ENCODE measurements around the gene KLC4.
"Not testable (repeated sequence)": the region's sequence is repeated elsewhere in the genome, so short reads cannot be mapped to it uniquely, and the experiment has no call there.

DNA sequence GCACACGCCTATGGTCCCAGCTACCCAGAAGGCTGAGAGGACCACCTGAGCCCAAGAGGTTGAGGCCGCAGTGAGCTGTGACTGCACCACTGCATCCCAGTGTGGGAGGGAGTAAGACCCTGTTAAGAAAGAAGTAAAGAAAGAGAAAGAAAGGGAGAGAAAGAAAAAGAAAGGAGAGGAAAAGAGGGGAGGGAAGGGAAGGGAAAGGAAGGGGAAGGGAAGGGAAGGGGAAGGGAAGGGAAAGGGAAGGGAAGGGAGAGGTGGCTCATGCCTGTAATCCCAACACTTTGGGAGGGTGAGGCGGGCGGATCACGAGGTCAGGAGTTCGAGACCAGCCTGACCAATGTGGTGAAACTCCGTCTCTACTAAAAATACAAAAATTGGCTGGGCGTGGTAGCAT lies 18.0 kb upstream of the KLC4 start:
- TF ChIP-seq, protein P1, sequence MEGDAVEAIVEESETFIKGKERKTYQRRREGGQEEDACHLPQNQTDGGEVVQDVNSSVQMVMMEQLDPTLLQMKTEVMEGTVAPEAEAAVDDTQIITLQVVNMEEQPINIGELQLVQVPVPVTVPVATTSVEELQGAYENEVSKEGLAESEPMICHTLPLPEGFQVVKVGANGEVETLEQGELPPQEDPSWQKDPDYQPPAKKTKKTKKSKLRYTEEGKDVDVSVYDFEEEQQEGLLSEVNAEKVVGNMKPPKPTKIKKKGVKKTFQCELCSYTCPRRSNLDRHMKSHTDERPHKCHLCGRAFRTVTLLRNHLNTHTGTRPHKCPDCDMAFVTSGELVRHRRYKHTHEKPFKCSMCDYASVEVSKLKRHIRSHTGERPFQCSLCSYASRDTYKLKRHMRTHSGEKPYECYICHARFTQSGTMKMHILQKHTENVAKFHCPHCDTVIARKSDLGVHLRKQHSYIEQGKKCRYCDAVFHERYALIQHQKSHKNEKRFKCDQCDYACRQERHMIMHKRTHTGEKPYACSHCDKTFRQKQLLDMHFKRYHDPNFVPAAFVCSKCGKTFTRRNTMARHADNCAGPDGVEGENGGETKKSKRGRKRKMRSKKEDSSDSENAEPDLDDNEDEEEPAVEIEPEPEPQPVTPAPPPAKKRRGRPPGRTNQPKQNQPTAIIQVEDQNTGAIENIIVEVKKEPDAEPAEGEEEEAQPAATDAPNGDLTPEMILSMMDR (IDR thresholded peaks at IDR 0.05): not testable (repeated sequence)
- not testable (repeated sequence) for TF ChIP-seq POLR2A (IDR thresholded peaks at IDR 0.05)

All from right lobe of liver (tissue), 4 donors.